Measurements from ENCODE around the gene WNT9A. TPM values are rescaled to one million over a fixed set of nuclear protein-coding genes. Genes with fewer than 3 reads are reported as not detected.
A peak's percentile ranks its signal among the peaks of the same experiment; 100 is the strongest.
"Not testable (repeated sequence)": the region's sequence is repeated elsewhere in the genome, so short reads cannot be mapped to it uniquely, and the experiment has no call there.

Gene WNT9A
- total RNA-seq, result 11.4 TPM

- peak; percentile 50 for ATAC-seq
- peak; percentile 73 for DNase-seq (ENCODE audit: low spot score)
- intact Hi-C loops (cut with DNase I), result loop anchor here (5.0 kb wide), 1 partner anchor 181 kb away; no protein-coding TSS in a partner anchor
Observed at GRCh38 chr1:227947676-227948492, at the start of gene WNT9A. Gene WNT9A, minus strand, starts transcription at chr1:227947932. Its CDS starts 45 bp downstream, at chr1:227947887.

GRCh38 chr1:227996187-227996950 lies 48.6 kb upstream of the WNT9A start:
- intact Hi-C loops (cut with DNase I), result no loop called here
- DNase-seq (ENCODE audit: low spot score) (peak; percentile 5), ATAC-seq (no peak)

- ATAC-seq, result no peak
- intact Hi-C loops (cut with DNase I), result no loop called here
- peak; percentile 14 for DNase-seq (ENCODE audit: low spot score)
Observed at GRCh38 chr1:227994632-227995300, 47.0 kb upstream of the WNT9A start.

- no peak for DNase-seq (ENCODE audit: low spot score)
- intact Hi-C loops (cut with DNase I), result no loop called here
- ATAC-seq, result no peak
Observed at GRCh38 chr1:227987181-227987580, 39.4 kb upstream of the WNT9A start.

- ATAC-seq; intact Hi-C loops (cut with DNase I); DNase-seq (ENCODE audit: low spot score): not testable (repeated sequence)
Observed at GRCh38 chr1:227975583-227976283, 28.0 kb upstream of the WNT9A start.

- intact Hi-C loops (cut with DNase I); ATAC-seq: not testable (repeated sequence)
Observed at GRCh38 chr1:227973724-227974288, 26.1 kb upstream of the WNT9A start.

GRCh38 chr1:227972843-227973374 lies 25.2 kb upstream of the WNT9A start:
- ATAC-seq; intact Hi-C loops (cut with DNase I): not testable (repeated sequence)
- DNase-seq (ENCODE audit: low spot score), result peak; percentile 86

More at GRCh38 chr1:227973724-227974288, 26.1 kb upstream of the WNT9A start:
- DNase-seq (ENCODE audit: low spot score), result not testable (repeated sequence)

- DNase-seq (ENCODE audit: low spot score); ATAC-seq; intact Hi-C loops (cut with DNase I): not testable (repeated sequence)
Observed at GRCh38 chr1:227972283-227972679, 24.5 kb upstream of the WNT9A start.

GRCh38 chr1:227971643-227972282 lies 24.0 kb upstream of the WNT9A start:
- intact Hi-C loops (cut with DNase I); ATAC-seq; DNase-seq (ENCODE audit: low spot score): not testable (repeated sequence)

GRCh38 chr1:227971216-227971615 lies 23.5 kb upstream of the WNT9A start:
- DNase-seq (ENCODE audit: low spot score); intact Hi-C loops (cut with DNase I); ATAC-seq: not testable (repeated sequence)

- intact Hi-C loops (cut with DNase I); DNase-seq (ENCODE audit: low spot score); ATAC-seq: not testable (repeated sequence)
Observed at GRCh38 chr1:227970076-227970995, 22.6 kb upstream of the WNT9A start.

- ATAC-seq; DNase-seq (ENCODE audit: low spot score); intact Hi-C loops (cut with DNase I): not testable (repeated sequence)
Observed at GRCh38 chr1:227967815-227968214, 20.1 kb upstream of the WNT9A start.

GRCh38 chr1:227966733-227967132 lies 19.0 kb upstream of the WNT9A start:
- DNase-seq (ENCODE audit: low spot score); intact Hi-C loops (cut with DNase I); ATAC-seq: not testable (repeated sequence)

GRCh38 chr1:227961651-227962466 lies 14.1 kb upstream of the WNT9A start:
- no peak for DNase-seq (ENCODE audit: low spot score)
- intact Hi-C loops (cut with DNase I), result no loop called here
- ATAC-seq, result no peak

GRCh38 chr1:227959325-227959860 lies 11.7 kb upstream of the WNT9A start:
- no peak for ATAC-seq

More at GRCh38 chr1:227959325-227959860, 11.7 kb upstream of the WNT9A start:
- DNase-seq (ENCODE audit: low spot score), result peak; percentile 17
- intact Hi-C loops (cut with DNase I), result no loop called here

Measured in sciatic nerve (tissue), 2 donors.